Spleen (tissue), 7 donors: ENCODE data around the gene MS4A13.

Experiments used
- CTCF ChIP-seq, 11 experiments: fragments of 200-600 bp in 7 of 11; fragments of 450-650 bp in 4 of 11; sonication (generic) in 4 of 11; IDR thresholded peaks in 8 of 11; conservative IDR thresholded peaks in 3 of 11; 1 replicate in 7 of 11; 2 replicates in 4 of 11; pipeline versions ENCODE4 v1.4.0 to v1.8.0; 2016 to 2021; ENCODE audit warnings: antibody characterized with exemption in 11 of 11, inconsistent platforms in 4 of 11, mild to moderate bottlenecking in 1 of 11
- POLR2A ChIP-seq, 3 donors: fragments of 450-650 bp; IDR thresholded peaks; one replicate each; pipeline ENCODE4 v1.5.1; 2017; ENCODE audit warnings: antibody characterized with exemption in 3 of 3, mild to moderate bottlenecking in 1 of 3
- donor health status: DM: no; HTN: no; CAD: no; lungs with moderate emphysema.
- donor health status: DM: no; HTN: no; CAD: no.
- donor health status: DM: no; HTN: no; CAD: no.

DNA sequence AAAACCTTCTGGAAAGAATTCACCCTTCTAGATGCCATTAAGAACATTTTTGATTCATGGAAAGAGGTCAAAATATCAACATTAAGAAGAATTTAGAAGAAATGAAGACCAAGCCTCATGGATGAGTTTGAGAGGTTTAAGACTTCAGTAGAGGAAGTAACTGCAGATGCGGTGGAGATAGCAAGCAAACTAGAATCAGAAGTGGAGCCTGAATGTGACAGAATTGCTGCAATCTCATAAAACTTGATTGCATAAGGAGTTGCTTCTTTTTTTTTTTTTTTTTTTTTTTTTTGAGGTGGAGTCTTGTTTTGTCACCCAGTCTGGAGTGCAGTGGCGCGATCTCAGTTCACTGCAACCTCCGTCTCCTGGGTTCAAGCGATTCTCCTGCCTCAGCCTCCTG is 51.6 kb downstream of the MS4A13 start:
- TF ChIP-seq CTCF (IDR thresholded peaks at IDR 0.05 in 8 of 11, conservative IDR thresholded peaks at IDR 0.05 in 3 of 11): no peak
- no peak for TF ChIP-seq POLR2A (IDR thresholded peaks at IDR 0.05)
